ENCODE data around the gene ERICH6B. TPM values are rescaled to one million over a fixed set of nuclear protein-coding genes. Genes with fewer than 3 reads are reported as not detected.
"Not testable (repeated sequence)": the region's sequence is repeated elsewhere in the genome, so short reads cannot be mapped to it uniquely, and the experiment has no call there.

Gene ERICH6B
- not detected for total RNA-seq
- long read RNA-seq = 0 reads

DNA sequence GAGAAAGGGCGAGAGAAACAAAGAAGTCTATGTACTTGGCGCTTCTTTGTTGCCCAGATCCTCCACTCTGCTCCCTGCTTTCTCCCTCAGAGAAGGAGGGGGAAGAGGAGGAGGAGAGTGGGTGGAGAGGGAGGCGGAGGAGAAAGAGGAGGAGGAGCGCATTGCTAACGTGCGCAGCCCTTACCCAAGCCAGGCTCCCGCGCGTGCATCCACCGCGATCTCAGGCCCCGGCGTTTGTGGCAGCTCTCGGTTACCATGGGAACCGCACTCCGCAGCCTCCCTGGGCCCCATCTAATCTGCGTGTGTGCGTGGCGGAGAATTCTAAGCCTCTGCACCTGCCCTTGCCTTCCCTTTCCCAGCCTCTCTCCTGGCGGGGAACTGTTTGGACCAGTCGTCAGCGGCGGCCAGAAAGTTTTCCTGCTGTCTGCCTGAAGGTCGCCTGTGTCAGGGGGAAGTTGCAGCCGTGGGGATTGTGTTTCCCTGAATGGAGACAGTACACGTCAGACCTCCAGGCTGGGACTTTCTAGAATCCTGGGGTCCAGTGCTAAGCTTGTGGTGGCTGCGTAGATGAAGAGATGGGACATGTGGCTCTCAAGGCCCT is at the start of gene ERICH6B:
Gene ERICH6B, minus strand, starts transcription at position 239 of the 601 bp plus-strand sequence. CDS start 18,734 bp downstream, outside the sequence.
- ATAC-seq (peak; percentile 80), DNase-seq (peak; percentile 36)
- intact Hi-C loops (cut with micrococcal nuclease) = no loop called here

DNA sequence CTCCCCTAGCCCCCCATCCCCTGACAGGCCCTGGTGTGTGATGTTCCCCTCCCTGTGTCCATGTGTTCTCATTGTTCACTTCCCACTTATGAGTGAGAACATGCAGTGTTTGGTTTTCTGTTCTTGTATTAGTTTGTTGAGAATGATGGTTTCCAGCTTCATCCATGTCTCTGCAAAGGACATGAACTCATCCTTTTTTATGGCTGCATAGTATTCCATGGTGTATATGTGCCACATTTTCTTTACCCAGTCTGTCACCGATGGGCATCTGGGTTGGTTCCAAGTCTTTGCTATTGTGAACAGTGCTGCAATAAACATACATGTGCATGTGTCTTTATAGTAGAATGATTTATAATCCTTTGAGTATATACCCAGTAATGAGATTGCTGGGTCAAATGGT is 47.4 kb upstream of the ERICH6B start:
- ATAC-seq; DNase-seq; intact Hi-C loops (cut with micrococcal nuclease): not testable (repeated sequence)

DNA sequence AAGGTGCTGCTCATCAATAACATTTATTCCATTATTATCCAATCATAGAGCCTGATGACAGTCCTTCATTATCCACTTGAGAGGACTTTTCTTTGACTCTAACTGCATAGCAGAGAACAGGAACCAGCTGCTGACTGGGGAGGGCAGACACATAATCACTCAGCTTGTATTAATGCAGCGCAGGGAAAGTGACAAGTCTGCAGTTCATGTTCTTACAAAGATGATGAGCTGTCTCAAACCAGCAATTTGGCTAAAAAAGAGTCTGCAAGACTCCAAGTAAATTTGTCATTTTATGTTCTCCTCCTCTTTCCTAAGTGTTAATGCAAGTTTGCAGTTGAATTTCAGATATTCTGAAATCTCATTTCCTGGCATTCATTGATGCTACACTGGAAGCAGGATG is 46.6 kb upstream of the ERICH6B start:
- DNase-seq = no peak
- intact Hi-C loops (cut with micrococcal nuclease) = no loop called here
- ATAC-seq = no peak

DNA sequence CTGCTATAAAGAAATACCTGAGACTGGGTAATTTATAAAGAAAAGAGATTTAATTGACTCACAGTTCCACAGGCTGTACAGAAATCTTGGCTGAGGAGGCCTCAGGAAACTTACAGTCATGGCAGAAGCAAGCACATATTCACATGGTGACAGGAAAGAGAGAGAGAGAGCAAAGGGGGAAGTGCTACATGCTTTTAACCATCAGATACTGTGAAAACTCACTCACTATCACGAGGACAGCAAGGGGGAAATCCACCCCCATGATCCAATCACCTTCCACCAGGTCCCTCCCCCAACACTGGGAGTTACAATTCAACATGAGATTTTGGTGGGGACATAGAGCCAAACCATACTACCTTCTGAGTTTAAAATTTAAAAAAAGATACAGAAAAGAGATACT is 44.9 kb upstream of the ERICH6B start:
- ATAC-seq; DNase-seq; intact Hi-C loops (cut with micrococcal nuclease): not testable (repeated sequence)

DNA sequence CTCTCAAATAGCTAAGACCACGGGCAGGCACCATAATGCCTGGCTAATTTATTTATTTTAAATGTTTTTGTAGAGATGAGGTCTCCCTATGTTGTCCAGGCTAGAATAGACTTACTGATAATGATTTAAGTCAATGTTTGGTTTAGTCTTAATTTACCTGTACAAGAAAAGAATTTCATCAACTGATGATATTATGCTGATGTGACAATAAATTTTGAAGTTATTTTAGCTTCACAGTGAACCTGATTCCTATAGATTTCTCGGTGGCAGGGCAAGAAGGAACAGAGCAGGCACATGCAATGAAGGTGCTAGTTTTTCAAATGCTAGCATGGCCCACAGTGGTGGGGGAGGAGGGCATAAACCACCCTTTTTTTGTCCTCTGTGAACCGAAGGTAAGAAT is 44.0 kb upstream of the ERICH6B start:
- no peak for ATAC-seq
- intact Hi-C loops (cut with micrococcal nuclease) = no loop called here

DNA sequence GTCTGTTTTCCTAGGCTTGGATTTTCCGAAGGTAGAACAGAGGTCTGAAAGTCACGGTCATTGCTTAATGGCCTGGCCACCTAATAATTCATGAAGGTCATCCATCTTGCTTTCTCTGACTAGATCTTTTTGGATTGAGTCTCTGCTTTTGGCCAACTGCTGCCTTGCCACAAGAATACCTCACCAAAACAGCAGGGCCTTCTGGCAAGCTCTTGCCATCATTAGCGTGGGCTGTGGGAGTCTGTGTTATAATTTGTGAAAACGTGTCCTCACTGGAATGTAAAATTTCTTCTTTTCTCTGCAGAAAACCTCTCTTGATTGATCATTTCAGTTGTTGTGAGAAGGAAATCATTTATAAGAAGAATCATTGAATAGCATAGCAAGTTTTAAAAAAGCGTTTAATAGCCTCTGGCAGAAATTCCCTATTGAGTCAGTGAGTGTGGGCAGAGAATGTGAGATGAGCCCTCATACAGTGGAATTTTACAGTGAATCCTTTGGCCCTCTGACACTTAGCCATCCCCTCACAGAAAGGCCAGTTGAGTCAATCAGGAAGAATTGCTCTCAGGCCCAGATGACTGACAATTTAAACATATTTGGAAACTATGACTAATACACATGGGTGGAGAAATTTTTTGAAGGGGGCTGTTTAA is 43.2 kb upstream of the ERICH6B start:
- intact Hi-C loops (cut with micrococcal nuclease) = no loop called here

More for the DNA sequence above, 44.0 kb upstream of the ERICH6B start:
- DNase-seq = no peak

DNA sequence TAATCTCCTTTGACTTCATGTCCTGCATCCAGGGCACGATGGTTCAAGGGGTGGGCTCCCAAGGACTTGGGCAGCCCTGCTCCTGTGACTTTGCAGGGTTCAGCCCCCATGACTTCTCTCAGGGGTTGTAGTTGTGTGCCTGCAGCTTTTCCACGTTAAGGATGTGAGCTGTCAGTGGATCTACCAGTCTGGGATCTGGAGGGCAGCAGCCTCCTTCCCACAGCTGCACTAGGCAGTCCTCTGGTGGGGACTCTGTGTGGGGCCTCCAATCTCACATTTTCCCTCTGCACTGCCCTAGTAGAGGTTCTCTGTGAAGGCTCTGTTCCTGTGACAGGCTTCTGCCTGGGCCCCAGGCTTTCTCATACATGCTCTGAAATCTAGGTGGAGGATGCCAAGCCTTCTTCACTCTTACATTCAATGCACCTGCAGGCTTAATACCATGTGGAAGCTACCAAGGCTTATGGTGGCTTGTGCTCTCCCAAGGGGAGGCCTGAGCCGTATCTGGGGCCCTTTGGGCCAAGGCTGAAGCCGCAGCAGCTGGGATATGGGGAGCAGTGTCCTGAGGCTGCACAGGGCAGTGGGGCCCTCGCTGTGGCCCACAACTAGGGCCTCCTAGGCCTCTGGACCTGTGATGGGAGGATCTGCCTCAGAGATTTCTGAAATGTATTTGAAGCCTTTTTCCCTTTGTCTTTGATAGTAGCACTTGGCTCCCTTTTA is 39.3 kb upstream of the ERICH6B start:
- DNase-seq = no peak
- ATAC-seq = no peak
- intact Hi-C loops (cut with micrococcal nuclease) = no loop called here

More for the DNA sequence above, 43.2 kb upstream of the ERICH6B start:
- no peak for DNase-seq
- no peak for ATAC-seq

DNA sequence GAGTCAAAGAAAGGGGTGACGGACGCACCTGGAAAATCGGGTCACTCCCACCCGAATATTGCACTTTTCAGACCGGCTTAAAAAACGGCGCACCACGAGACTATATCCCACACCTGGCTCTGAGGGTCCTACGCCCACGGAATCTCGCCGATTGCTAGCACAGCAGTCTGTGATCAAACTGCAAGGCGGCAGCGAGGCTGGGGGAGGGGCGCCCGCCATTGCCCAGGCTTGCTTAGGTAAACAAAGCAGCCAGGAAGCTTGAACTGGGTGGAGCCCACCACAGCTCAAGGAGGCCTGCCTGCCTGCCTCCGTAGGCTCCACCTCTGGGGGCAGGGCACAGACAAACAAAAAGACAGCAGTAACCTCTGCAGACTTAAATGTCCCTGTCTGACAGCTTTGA is 29.7 kb upstream of the ERICH6B start:
- ATAC-seq; DNase-seq; intact Hi-C loops (cut with micrococcal nuclease): not testable (repeated sequence)

DNA sequence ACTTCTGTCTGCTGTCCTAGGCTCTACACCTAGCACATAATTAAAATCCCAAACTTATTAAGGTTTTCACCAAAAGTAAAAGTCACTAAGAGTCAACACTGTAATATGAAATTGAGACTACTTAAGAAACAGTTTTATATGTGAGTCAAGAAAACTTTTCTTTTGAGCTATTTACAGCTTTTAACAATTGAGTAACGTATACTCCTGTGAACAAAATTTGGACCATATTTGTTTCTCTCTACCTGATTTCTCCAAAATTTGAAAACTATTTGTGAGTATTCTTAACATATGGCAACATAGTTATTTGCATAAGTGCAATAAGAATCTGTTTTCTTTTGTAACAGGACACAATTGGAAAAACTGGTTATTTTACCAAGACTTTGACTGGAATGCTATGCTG is 26.6 kb upstream of the ERICH6B start:
- ATAC-seq; intact Hi-C loops (cut with micrococcal nuclease); DNase-seq: not testable (repeated sequence)

DNA sequence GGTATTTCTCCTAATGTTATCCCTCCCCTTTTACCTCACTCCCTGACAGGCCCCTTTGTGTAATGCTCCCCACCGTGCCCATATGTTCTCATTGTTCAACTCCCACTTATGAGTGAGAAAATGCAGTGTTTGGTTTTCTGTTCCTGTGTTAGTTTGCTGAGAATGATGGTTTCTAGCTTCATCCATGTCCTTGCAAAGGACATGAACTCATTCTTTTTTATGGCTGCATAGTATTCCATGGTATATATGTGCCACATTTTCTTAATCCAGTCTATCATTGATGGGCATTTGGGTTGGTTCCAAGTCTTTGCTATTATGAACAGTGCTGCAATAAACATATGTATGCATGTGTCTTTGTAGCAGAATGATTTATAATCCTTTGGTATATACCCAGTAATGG is 19.8 kb upstream of the ERICH6B start:
- ATAC-seq; DNase-seq; intact Hi-C loops (cut with micrococcal nuclease): not testable (repeated sequence)

DNA sequence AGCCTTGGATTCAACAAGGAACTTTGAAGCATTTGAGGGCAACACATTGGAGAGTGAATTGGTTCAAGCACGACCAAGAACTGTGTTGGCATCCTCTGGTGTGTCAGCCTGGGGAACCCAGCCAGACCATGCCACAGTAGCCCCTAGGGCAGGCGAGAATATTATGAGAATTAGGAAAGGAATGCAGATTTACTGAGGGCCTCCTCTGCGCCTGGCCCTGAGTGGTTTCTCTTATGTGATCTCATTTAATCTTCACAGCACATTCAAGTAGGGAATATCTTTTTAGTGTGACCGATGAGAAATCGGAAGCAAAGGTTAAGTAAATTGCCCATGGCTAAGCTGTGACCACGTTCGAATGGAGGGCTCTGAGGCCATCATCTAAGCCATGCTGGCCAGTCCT is 15.3 kb upstream of the ERICH6B start:
- ATAC-seq = no peak
- DNase-seq = no peak
- intact Hi-C loops (cut with micrococcal nuclease) = no loop called here

DNA sequence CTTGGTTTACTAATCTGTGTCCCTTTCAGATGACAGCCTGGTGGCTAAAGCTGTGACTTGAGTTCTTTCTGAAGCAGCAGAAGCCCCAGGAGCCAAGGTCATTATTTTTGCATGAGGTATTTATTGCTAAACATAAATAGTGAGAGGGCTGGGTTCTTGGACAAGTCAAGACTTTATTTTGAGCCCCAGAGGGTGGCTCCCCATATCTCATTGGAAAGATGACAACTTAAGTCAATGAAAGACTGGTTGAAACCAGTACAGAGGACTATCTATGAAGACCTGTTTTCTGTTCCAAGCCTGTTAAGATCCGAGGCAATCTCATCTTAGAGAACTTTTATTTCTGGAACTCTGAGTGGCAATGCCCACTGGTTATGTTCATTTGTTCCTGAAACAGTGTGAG is 14.4 kb upstream of the ERICH6B start:
- DNase-seq (no peak), ATAC-seq (no peak)
- intact Hi-C loops (cut with micrococcal nuclease) = loop anchor here (10.0 kb wide), 1 partner anchor 495 kb away; no protein-coding TSS in a partner anchor

DNA sequence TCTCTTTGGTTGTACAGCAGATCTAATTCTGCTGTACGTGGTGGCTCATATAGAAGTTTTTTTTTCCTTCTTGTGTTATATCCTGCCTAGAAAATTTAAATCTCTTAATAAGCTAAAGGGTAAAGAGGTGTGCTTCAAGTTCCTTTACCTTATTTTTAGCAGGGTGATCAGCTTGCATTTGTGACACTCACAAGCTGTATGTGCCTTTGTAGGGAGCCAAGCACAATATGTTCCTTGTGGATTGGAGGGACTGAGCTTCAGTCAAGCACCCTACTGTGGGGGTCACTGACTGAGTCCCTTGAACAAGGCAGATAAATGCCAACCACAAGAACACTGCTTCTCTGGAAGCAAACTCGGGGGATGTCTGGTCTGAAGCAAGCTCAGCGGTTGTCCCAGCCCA is 12.6 kb upstream of the ERICH6B start:
- intact Hi-C loops (cut with micrococcal nuclease) = loop anchor here (10.0 kb wide), 1 partner anchor 497 kb away; no protein-coding TSS in a partner anchor
- DNase-seq (no peak), ATAC-seq (no peak)

DNA sequence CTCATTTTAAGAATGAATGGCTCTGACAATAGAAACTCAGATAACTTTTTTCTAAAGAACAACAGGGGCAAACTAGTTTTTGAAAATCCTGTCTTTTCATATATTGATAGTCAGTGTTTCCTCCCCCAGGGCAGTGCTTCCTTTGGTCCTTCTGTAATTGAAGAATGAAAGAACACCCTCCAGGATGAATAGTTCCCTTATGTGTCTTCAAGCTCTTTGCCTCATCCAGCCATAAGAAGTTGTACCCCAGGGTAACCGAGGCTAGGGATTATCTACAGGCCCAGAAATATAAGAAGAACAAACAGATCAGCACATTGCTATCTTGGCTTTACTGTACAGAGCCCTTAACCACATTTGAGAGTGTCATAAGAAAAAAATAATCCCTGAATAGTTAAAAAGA is 12.1 kb upstream of the ERICH6B start:
- DNase-seq (no peak), ATAC-seq (no peak)
- intact Hi-C loops (cut with micrococcal nuclease) = loop anchor here (10.0 kb wide), 1 partner anchor 497 kb away; no protein-coding TSS in a partner anchor

DNA sequence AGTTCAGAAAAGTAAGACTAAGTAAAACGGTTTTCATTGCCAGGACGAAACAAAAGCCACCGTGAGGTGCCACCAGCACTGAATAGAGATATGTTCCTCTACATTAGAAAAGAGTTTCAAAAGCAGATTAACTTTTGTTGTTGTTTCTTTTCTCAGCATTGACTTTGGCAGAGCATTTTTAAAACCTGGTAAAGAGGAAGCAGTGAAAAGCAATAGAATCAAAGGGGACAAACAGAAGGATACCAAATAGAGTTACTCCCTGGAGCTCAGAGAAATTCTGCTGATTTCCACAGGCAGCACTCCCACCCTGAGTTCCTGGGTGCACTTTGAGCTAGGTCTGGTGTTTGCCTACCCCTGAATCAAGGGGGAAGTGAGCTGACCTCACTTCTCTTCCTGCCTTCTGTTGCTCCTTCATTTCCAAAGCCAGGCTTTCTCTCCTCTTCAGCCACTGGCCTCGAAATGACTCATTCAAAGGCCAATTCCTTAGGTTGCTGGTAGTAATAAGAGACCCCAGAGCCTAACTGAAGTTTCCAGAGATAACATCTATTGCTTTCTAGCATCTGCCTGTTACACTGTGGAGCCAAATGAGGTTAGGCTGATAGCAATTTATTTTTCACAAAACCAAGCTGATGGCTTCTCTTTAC is 11.3 kb upstream of the ERICH6B start:
- intact Hi-C loops (cut with micrococcal nuclease) = loop anchor here (10.0 kb wide), 1 partner anchor 498 kb away; no protein-coding TSS in a partner anchor
- DNase-seq (no peak), ATAC-seq (no peak)

DNA sequence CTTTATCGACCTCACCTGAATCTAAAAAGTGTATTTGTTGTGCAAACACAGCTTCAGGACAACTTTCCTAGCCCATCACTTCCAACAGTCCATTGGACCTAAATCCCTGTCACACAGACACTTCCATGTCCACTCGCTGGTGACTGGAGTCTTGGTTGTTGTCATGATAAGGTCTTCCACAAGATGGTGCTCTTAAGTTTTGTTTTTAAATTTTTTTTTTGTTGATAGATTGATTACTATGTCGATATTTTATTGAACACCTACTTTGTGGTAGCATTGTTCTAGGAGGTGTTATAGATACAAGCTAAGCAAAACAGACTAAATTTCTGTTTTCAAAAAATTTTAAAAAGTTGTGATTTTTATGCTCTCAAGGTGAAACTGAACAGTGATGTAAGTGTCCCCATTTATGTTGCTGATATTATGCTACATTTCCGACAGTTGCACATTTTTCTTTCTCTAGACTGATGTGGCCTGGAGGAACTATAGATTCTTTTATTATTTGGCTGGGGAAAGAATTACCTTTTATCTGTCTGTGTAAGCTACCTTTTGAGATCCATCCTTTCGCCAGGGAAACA is 8.1 kb upstream of the ERICH6B start:
- intact Hi-C loops (cut with micrococcal nuclease) = loop anchor here (10.0 kb wide), 1 partner anchor 501 kb away; no protein-coding TSS in a partner anchor
- DNase-seq = no peak
- no peak for ATAC-seq

DNA sequence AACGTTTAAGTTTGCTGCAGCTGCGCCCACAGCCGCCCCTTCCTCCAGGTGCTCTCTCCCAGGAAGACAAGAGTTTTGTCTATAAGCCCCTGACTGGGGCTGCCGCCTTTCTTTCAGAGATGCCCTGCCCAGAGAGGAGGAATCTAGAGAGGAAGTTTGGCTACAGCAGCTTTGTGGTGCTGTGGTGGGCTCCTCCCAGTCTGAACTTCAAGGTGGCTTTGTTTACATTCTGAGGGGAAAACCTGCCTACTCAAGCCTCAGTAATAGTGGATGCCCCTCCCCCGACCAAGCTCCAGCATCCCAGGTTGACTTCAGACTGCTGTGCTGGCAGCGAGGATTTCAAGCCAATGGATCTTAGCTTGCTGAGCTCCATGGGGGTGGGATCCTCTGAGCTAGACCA is 6.4 kb upstream of the ERICH6B start:
- DNase-seq (no peak), ATAC-seq (no peak)
- intact Hi-C loops (cut with micrococcal nuclease) = loop anchor here (10.0 kb wide), 1 partner anchor 503 kb away; no protein-coding TSS in a partner anchor

DNA sequence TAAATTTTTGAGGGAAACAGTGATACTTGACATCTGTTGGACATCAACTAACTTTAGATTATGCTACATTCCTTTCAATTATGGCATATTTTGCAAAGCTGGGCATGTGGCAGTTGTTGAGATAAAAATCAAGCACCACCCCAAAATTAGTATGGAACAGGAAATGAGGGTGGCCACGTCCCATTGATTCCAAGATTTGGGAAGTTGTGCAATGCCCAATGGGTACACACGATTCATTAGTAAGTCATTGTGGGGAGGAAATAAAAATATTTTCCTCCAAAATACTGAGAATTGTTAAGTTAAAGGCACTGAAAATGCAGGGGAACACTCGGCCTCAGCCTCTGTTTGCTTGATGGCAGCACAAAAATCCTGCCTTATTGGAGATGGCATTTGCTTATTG is 7.6 kb downstream of the ERICH6B start:
- ATAC-seq = no peak
- intact Hi-C loops (cut with micrococcal nuclease) = no loop called here
- no peak for DNase-seq

DNA sequence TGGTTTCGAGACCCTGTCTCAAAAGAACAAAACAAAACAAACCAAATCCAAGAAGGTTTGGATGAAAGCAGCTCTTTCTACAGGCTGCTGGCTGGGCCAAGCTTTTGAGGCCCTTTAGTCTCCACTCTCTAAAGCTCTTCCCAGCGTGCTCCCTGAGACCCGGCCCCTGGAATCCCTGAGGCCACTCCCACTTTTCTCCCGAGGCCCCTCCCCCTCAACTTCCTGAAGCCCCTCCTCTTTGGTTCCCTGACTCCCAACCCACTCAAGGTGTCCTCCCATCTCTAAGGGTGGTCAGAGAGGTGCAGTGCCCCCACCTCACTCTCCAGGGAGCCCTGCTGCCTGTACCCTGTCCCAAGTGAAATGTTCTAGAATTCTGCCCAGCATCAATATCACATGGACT is 10.6 kb downstream of the ERICH6B start:
- DNase-seq = no peak
- ATAC-seq = no peak
- intact Hi-C loops (cut with micrococcal nuclease) = no loop called here
